WTC11 (cell line): ENCODE results near the gene RNF145. TPM values are rescaled to one million over a fixed set of nuclear protein-coding genes. Genes with fewer than 3 reads are reported as not detected.

Source experiments
- ATAC-seq: fragments of 200-7000 bp; cut with Tn5 transposase; 2 replicates; pipeline ENCODE4 v1.10.0; 2021; ENCODE audit warnings: mild to moderate bottlenecking, moderate library complexity
- CTCF ChIA-PET: fragments of 300-600 bp; sonication (Branson Sonifier 250); formaldehyde crosslinking; loops from one replicate; lab custom pipeline; 2021; ENCODE audit warnings: antibody characterized with exemption; lab: Charles Lee
- POLR2A ChIA-PET: fragments of 350-600 bp; sonication (Branson Sonifier 250); formaldehyde crosslinking; loops from one replicate; lab custom pipeline; 2021; ENCODE audit warnings: antibody characterized with exemption; lab: Charles Lee
- DNase-seq: peaks from one replicate; pipeline ENCODE4 v3.0.0; 2021; ENCODE audit warnings: low spot score
- H3K27ac Mint-ChIP-seq: 2 replicates; pipeline ENCODE4 v1.8.0; 2021; ENCODE audit warnings: mixed read lengths
- H3K27me3 Mint-ChIP-seq: 2 replicates; pipeline ENCODE4 v1.8.0; 2021; ENCODE audit warnings: low read depth, mild to moderate bottlenecking, moderate library complexity, mixed read lengths
- H3K36me3 Mint-ChIP-seq: 2 replicates; pipeline ENCODE4 v1.8.0; 2021; ENCODE audit warnings: mixed read lengths
- H3K4me1 Mint-ChIP-seq: 2 replicates; pipeline ENCODE4 v1.8.0; 2022; ENCODE audit warnings: mixed read lengths
- H3K4me3 Mint-ChIP-seq: 2 replicates; pipeline ENCODE4 v1.8.0; 2021; ENCODE audit warnings: mild to moderate bottlenecking, moderate library complexity, mixed read lengths
- H3K9me3 Mint-ChIP-seq: 2 replicates; pipeline ENCODE4 v1.8.0; 2021; ENCODE audit warnings: mixed read lengths
- ELF4 ChIP-seq: sonication (generic); formaldehyde crosslinking; IDR thresholded peaks from 2 replicates; pipeline ENCODE4 v1.8.1; 2022; ENCODE audit warnings: low read depth, mild to moderate bottlenecking, moderate library complexity, missing genetic modification reagents
- EMX1 ChIP-seq: fragments of 250-450 bp; sonication (Bioruptor Pico); IDR thresholded peaks from 2 replicates; pipeline ENCODE4 v1.8.0; 2021; ENCODE audit warnings: mild to moderate bottlenecking
- ETV6 ChIP-seq: sonication (generic); formaldehyde crosslinking; IDR thresholded peaks from 2 replicates; pipeline ENCODE4 v1.8.1; 2022; ENCODE audit warnings: mild to moderate bottlenecking, missing genetic modification reagents
- IRF2 ChIP-seq: sonication (generic); formaldehyde crosslinking; IDR thresholded peaks from 2 replicates; pipeline ENCODE4 v1.8.0; 2022; ENCODE audit warnings: low read depth, missing genetic modification reagents, borderline replicate concordance
- JAZF1 ChIP-seq: fragments of 250-450 bp; sonication (Bioruptor Pico); IDR thresholded peaks from 2 replicates; pipeline ENCODE4 v1.9.0; 2021; ENCODE audit warnings: moderate library complexity, mild to moderate bottlenecking, inconsistent platforms
- NR3C1 ChIP-seq: sonication (generic); formaldehyde crosslinking; conservative IDR thresholded peaks from 2 replicates; pipeline ENCODE4 v1.8.1; 2023; ENCODE audit warnings: low read depth, mild to moderate bottlenecking, missing genetic modification reagents
- ZNF232 ChIP-seq: sonication (generic); formaldehyde crosslinking; IDR thresholded peaks from 2 replicates; pipeline ENCODE4 v1.8.0; 2022; ENCODE audit warnings: mild to moderate bottlenecking, missing genetic modification reagents
- total RNA-seq: library from RNA; stranded (reverse); gene quantifications from 3 replicates; pipeline ENCODE4 v1.2.3, GENCODE V29; 2021
- TF ChIP-seq, protein P1 (sequence below): sonication (generic); formaldehyde crosslinking; IDR thresholded peaks from 2 replicates; pipeline ENCODE4 v1.8.1; 2023; ENCODE audit warnings: mild to moderate bottlenecking, missing genetic modification reagents, moderate library complexity
- TF ChIP-seq, protein P2 (sequence below): sonication (generic); formaldehyde crosslinking; IDR thresholded peaks from 2 replicates; pipeline ENCODE4 v1.8.1; 2022; ENCODE audit warnings: missing genetic modification reagents, borderline replicate concordance
- TF ChIP-seq, protein P3 (sequence below): sonication (generic); formaldehyde crosslinking; IDR thresholded peaks from 2 replicates; pipeline ENCODE4 v1.8.1; 2022; ENCODE audit warnings: low read depth, mild to moderate bottlenecking, moderate library complexity, missing genetic modification reagents, borderline replicate concordance
- TF ChIP-seq, protein P4 (sequence below): fragments of 250-450 bp; sonication (Bioruptor Pico); IDR thresholded peaks from 2 replicates; pipeline ENCODE4 v1.9.0; 2021; ENCODE audit warnings: mild to moderate bottlenecking
- TF ChIP-seq, protein P5 (sequence below): fragments of 250-450 bp; sonication (Bioruptor Pico); conservative IDR thresholded peaks from 2 replicates; pipeline ENCODE4 v1.9.0; 2021; ENCODE audit warnings: mild to moderate bottlenecking
- TF ChIP-seq, protein P6 (sequence below): sonication (generic); formaldehyde crosslinking; IDR thresholded peaks from 2 replicates; pipeline ENCODE4 v1.8.1; 2023; ENCODE audit warnings: mild to moderate bottlenecking, missing genetic modification reagents
- TF ChIP-seq, protein P7 (sequence below): sonication (generic); formaldehyde crosslinking; IDR thresholded peaks from 2 replicates; pipeline ENCODE4 v1.8.1; 2022; ENCODE audit warnings: mild to moderate bottlenecking, moderate library complexity, missing genetic modification reagents

RNF145 gene
- total RNA-seq, 1 experiment from 2014 or later = 76.8 TPM

- TF ChIP-seq, protein P1, sequence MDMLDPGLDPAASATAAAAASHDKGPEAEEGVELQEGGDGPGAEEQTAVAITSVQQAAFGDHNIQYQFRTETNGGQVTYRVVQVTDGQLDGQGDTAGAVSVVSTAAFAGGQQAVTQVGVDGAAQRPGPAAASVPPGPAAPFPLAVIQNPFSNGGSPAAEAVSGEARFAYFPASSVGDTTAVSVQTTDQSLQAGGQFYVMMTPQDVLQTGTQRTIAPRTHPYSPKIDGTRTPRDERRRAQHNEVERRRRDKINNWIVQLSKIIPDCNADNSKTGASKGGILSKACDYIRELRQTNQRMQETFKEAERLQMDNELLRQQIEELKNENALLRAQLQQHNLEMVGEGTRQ = no peak
- TF ChIP-seq IRF2 (CRISPR knock-in tag) = no peak
- TF ChIP-seq, protein P2, sequence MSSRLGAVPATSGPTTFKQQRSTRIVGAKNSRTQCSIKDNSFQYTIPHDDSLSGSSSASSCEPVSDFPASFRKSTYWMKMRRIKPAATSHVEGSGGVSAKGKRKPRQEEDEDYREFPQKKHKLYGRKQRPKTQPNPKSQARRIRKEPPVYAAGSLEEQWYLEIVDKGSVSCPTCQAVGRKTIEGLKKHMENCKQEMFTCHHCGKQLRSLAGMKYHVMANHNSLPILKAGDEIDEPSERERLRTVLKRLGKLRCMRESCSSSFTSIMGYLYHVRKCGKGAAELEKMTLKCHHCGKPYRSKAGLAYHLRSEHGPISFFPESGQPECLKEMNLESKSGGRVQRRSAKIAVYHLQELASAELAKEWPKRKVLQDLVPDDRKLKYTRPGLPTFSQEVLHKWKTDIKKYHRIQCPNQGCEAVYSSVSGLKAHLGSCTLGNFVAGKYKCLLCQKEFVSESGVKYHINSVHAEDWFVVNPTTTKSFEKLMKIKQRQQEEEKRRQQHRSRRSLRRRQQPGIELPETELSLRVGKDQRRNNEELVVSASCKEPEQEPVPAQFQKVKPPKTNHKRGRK (CRISPR knock-in tag) = no peak
These were observed 7.2 kb downstream of the RNF145 start (continued) for GRCh38 chr5:159202151-159202550.

GRCh38 chr5:159199780-159200179 is 9.6 kb downstream of the RNF145 start:
- Mint-ChIP-seq H3K27ac (no peak overlapping the region), H3K4me3 (no peak overlapping the region), H3K36me3 (peaks cover 23% of the 10 kb centered on the region), H3K27me3 (no peaks in the 10 kb centered on the region), H3K9me3 (no peaks in the 10 kb centered on the region), H3K4me1 (peaks cover 18% of the 10 kb centered on the region)
- POLR2A ChIA-PET = interaction anchor here (0.7 kb wide), 1 partner anchor 722 kb away, joined by 3 read pairs; no protein-coding TSS in a partner anchor
- TF ChIP-seq ZNF232 = no peak
- TF ChIP-seq NR3C1 (CRISPR knock-in tag) = no peak
- no peak for TF ChIP-seq EMX1 (CRISPR knock-in tag)
- no peak for TF ChIP-seq ELF4 (CRISPR knock-in tag)
- TF ChIP-seq ETV6 (CRISPR knock-in tag) = no peak
- TF ChIP-seq, protein P3, sequence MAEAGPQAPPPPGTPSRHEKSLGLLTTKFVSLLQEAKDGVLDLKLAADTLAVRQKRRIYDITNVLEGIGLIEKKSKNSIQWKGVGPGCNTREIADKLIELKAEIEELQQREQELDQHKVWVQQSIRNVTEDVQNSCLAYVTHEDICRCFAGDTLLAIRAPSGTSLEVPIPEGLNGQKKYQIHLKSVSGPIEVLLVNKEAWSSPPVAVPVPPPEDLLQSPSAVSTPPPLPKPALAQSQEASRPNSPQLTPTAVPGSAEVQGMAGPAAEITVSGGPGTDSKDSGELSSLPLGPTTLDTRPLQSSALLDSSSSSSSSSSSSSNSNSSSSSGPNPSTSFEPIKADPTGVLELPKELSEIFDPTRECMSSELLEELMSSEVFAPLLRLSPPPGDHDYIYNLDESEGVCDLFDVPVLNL (CRISPR knock-in tag) = no peak
- TF ChIP-seq, protein P4, sequence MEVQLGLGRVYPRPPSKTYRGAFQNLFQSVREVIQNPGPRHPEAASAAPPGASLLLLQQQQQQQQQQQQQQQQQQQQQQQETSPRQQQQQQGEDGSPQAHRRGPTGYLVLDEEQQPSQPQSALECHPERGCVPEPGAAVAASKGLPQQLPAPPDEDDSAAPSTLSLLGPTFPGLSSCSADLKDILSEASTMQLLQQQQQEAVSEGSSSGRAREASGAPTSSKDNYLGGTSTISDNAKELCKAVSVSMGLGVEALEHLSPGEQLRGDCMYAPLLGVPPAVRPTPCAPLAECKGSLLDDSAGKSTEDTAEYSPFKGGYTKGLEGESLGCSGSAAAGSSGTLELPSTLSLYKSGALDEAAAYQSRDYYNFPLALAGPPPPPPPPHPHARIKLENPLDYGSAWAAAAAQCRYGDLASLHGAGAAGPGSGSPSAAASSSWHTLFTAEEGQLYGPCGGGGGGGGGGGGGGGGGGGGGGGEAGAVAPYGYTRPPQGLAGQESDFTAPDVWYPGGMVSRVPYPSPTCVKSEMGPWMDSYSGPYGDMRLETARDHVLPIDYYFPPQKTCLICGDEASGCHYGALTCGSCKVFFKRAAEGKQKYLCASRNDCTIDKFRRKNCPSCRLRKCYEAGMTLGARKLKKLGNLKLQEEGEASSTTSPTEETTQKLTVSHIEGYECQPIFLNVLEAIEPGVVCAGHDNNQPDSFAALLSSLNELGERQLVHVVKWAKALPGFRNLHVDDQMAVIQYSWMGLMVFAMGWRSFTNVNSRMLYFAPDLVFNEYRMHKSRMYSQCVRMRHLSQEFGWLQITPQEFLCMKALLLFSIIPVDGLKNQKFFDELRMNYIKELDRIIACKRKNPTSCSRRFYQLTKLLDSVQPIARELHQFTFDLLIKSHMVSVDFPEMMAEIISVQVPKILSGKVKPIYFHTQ (CRISPR knock-in tag) = no peak
- TF ChIP-seq JAZF1 (CRISPR knock-in tag) = no peak
- TF ChIP-seq, protein P5, sequence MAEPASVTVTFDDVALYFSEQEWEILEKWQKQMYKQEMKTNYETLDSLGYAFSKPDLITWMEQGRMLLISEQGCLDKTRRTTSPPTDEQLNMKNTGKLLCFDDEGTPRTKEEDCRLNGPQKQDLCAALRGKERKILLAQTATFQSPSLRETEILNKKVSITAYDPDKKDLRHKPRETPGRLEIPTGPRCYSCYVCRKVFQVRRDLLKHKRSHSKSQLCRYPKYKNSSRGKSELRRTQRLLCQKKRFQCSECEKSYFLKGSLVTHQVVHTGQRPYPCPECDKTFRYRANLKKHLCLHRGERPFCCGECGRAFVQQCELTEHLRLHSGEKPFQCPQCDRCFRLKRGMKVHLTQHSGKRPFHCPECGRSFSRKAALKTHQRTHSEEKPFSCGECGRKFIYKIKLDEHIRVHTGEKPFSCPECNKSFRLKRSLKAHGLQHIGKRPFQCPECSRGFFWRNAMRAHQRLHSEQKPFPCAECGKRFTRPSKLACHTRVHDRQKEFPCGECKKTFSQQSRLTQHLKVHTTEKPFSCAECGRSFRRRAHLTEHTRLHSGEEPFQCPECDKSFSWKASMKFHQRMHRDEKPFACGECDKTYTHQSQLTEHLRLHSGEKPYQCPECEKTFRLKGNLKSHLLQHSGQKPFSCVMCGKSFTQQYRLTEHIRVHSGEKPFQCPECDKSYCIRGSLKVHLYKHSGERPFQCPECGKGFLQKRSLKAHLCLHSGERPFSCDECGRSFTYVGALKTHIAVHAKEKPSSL (CRISPR knock-in tag) = no peak
- TF ChIP-seq, protein P6, sequence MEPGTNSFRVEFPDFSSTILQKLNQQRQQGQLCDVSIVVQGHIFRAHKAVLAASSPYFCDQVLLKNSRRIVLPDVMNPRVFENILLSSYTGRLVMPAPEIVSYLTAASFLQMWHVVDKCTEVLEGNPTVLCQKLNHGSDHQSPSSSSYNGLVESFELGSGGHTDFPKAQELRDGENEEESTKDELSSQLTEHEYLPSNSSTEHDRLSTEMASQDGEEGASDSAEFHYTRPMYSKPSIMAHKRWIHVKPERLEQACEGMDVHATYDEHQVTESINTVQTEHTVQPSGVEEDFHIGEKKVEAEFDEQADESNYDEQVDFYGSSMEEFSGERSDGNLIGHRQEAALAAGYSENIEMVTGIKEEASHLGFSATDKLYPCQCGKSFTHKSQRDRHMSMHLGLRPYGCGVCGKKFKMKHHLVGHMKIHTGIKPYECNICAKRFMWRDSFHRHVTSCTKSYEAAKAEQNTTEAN (CRISPR knock-in tag) = no peak
- TF ChIP-seq, protein P7, sequence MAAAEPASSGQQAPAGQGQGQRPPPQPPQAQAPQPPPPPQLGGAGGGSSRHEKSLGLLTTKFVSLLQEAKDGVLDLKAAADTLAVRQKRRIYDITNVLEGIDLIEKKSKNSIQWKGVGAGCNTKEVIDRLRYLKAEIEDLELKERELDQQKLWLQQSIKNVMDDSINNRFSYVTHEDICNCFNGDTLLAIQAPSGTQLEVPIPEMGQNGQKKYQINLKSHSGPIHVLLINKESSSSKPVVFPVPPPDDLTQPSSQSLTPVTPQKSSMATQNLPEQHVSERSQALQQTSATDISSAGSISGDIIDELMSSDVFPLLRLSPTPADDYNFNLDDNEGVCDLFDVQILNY (CRISPR knock-in tag) = no peak
- ATAC-seq (no peak), DNase-seq (no peak)
- CTCF ChIA-PET = no interaction called here
